DMS79 (cell line): ENCODE data around the gene FAM89B.
"Not testable (repeated sequence)": the region's sequence is repeated elsewhere in the genome, so short reads cannot be mapped to it uniquely, and the experiment has no call there.

ENCODE experiments used
- DNase-seq: peaks from one replicate; lab custom pipeline; 2025; lab: John Stamatoyannopoulos, UW

The FAM89B gene

GRCh38 chr11:65556470-65557279 is 15.7 kb upstream of the FAM89B start:
- DNase-seq, result no peak

GRCh38 chr11:65557280-65558001 is 14.9 kb upstream of the FAM89B start:
- no peak for DNase-seq

- DNase-seq, result peak; percentile 36
These were observed 14.1 kb upstream of the FAM89B start, which contains the start of gene LTBP3 for GRCh38 chr11:65558002-65558929. Gene LTBP3 (minus strand): TSS chr11:65558359. CDS start chr11:65557959, 400 bp downstream.

- DNase-seq, result no peak
These were observed 13.3 kb upstream of the FAM89B start for GRCh38 chr11:65558930-65559509.

- no peak for DNase-seq
These were observed 12.8 kb upstream of the FAM89B start for GRCh38 chr11:65559535-65559934.

- peak; percentile 59 for DNase-seq
These were observed 12.3 kb upstream of the FAM89B start for GRCh38 chr11:65559951-65560537.

- no peak for DNase-seq
These were observed 11.6 kb upstream of the FAM89B start for GRCh38 chr11:65560555-65561418.

GRCh38 chr11:65562020-65562419 is 10.3 kb upstream of the FAM89B start:
- DNase-seq, result no peak

GRCh38 chr11:65562788-65563187 is 9.6 kb upstream of the FAM89B start:
- no peak for DNase-seq

- no peak for DNase-seq
These were observed 8.7 kb upstream of the FAM89B start for GRCh38 chr11:65563601-65564000.

GRCh38 chr11:65564879-65565559 is 7.3 kb upstream of the FAM89B start:
- not testable (repeated sequence) for DNase-seq

- peak; percentile 98 for DNase-seq
These were observed 6.5 kb upstream of the FAM89B start for GRCh38 chr11:65565624-65566453.

- no peak for DNase-seq
These were observed 3.0 kb upstream of the FAM89B start for GRCh38 chr11:65569164-65569972.

GRCh38 chr11:65569973-65570918 is 2.1 kb upstream of the FAM89B start, which contains the start of gene ZNRD2:
Gene ZNRD2 (plus strand): TSS chr11:65570477. CDS start chr11:65570492, 15 bp downstream.
- peak; percentile 97 for DNase-seq

- DNase-seq, result no peak
These were observed 918 bp upstream of the FAM89B start for GRCh38 chr11:65571420-65571819.

- DNase-seq, result peak; percentile 50
These were observed 398 bp upstream of the FAM89B start for GRCh38 chr11:65571940-65572339.
